Purkinje cell (primary cell): ENCODE data around the gene CYP1B1. TPM values are rescaled to one million over a fixed set of nuclear protein-coding genes. Genes with fewer than 3 reads are reported as not detected.

ENCODE experiments used
- polyA plus RNA-seq: library from polyadenylated mRNA; unstranded; fragments of >200 nt; fragmentation: Nextera tagmentation; gene quantifications from 2 replicates; pipeline ENCODE4 v1.2.1, GENCODE V29; 2014

CYP1B1 gene
- polyA plus RNA-seq = 1.1 TPM in 1 of 2 replicates, not detected in the other

GRCh38 chr2:38075507-38076151, at the start of gene CYP1B1:
Gene CYP1B1 (minus strand): TSS chr2:38076151. CDS start chr2:38075388, 763 bp downstream.

Other genes starting within 250 kb of the CYP1B1 start
- 13.4 and 23.5 TPM in 2 replicates for gene RMDN2, start 150.9 kb downstream of the CYP1B1 start, polyA plus RNA-seq